Activated naive CD8-positive, alpha-beta T cell treated with anti-CD3 and anti-CD28 coated beads for 36 hours (primary cell): ENCODE measurements around the gene GAB3. TPM values are rescaled to one million over a fixed set of nuclear protein-coding genes. Genes with fewer than 3 reads are reported as not detected.
"Not testable (repeated sequence)": the region's sequence is repeated elsewhere in the genome, so short reads cannot be mapped to it uniquely, and the experiment has no call there.

Experiments
- DNase-seq: peaks from one replicate; pipeline ENCODE4 v3.0.0; 2021
- H3K27ac Mint-ChIP-seq: one replicate; pipeline ENCODE4 v1.8.0; 2022; ENCODE audit warnings: mild to moderate bottlenecking, moderate library complexity, mixed read lengths
- H3K27me3 Mint-ChIP-seq: one replicate; pipeline ENCODE4 v1.8.0; 2022; ENCODE audit warnings: mild to moderate bottlenecking, mixed read lengths
- H3K36me3 Mint-ChIP-seq: one replicate; pipeline ENCODE4 v1.8.0; 2021; ENCODE audit warnings: mild to moderate bottlenecking, mixed read lengths
- H3K4me1 Mint-ChIP-seq: one replicate; pipeline ENCODE4 v1.8.0; 2021; ENCODE audit warnings: mixed read lengths
- H3K4me3 Mint-ChIP-seq: one replicate; pipeline ENCODE4 v1.8.0; 2022; ENCODE audit warnings: mild to moderate bottlenecking, moderate library complexity, mixed read lengths
- H3K9me3 Mint-ChIP-seq: one replicate; pipeline ENCODE4 v1.8.0; 2022; ENCODE audit warnings: mixed read lengths
- total RNA-seq, 2 experiments: library from RNA; stranded (reverse); gene quantifications; one replicate each; pipeline ENCODE4 v1.2.3, GENCODE V29; 2021

GAB3 gene
- total RNA-seq, 2 experiments from 2014 or later = 2.5 to 3.4 TPM

DNA sequence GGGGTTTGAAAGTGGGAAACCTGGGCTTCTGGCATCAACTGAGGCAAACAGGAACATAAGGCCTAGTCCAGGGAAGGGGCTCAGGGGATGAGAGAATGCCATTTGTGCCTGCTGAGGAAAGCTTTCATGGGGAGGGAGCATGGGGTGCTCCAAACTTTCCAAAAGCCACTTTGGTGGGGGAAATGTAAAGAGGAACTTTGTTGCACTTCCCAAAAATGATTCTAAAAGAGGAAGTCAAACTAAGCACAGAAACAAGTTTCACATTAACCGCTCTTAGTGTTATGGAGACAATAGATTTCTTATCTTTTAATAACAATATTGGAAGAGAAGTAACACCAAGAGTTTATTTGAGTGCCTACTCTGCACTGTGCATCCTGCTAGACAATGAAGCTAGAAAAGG, 32.3 kb downstream of the GAB3 start:
- Mint-ChIP-seq H3K4me3 (no peak overlapping the region), H3K9me3 (no peaks in the 10 kb centered on the region), H3K4me1 (peaks cover 24% of the 10 kb centered on the region), H3K36me3 (peaks cover 1% of the 10 kb centered on the region), H3K27me3 (no peaks in the 10 kb centered on the region), H3K27ac (peak overlapping the region; percentile 87)
- no peak for DNase-seq

DNA sequence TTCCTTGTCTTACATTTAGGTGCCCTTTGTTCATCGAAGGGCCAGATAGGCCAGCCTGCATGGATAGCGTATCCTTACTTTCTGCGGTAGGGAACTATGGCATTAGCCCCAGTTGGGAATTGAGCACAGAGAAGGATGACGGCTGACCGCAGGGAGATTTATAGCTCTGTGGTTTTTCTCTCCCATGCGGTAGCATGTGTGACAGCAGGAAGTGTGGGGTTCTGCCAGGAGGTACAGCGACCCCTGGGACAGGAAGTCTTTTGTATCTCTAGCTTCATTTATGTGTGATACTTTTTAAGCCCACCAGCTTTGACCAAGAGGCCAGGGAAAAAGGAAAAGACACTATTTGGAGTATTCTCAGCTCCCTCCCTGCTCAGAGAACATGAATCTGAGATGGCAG, 33.1 kb downstream of the GAB3 start:
- H3K4me3 Mint-ChIP-seq = no peak overlapping the region

DNA sequence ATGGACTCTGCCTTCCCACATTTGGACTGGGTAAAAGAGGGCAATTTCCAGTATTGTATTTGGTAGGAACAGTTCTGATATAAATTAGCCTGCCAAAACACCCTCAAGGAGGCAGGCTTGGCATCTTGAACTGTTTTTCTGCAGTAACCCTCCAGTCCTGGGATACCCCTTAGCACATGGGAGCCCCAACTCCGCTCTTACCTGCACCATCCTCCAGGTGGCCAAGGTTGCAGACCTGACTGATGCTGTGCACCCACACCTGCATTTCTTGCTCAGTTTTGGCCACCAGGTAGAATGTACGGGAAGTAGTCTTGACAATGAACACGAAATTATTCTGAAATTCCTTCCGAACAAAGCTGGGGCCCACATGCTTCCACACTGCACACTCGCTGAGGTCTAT, 35.1 kb downstream of the GAB3 start:
- Mint-ChIP-seq H3K27ac (no peak overlapping the region), H3K36me3 (peaks cover 10% of the 10 kb centered on the region), H3K27me3 (no peaks in the 10 kb centered on the region), H3K4me1 (peaks cover 39% of the 10 kb centered on the region), H3K4me3 (no peak overlapping the region), H3K9me3 (no peaks in the 10 kb centered on the region)
- DNase-seq = no peak

More for the DNA sequence above, 33.1 kb downstream of the GAB3 start:
- no peak for DNase-seq
- Mint-ChIP-seq H3K36me3 (peaks cover 1% of the 10 kb centered on the region), H3K9me3 (no peaks in the 10 kb centered on the region), H3K27me3 (no peaks in the 10 kb centered on the region), H3K27ac (peak overlapping the region; percentile 87), H3K4me1 (peaks cover 28% of the 10 kb centered on the region)

DNA sequence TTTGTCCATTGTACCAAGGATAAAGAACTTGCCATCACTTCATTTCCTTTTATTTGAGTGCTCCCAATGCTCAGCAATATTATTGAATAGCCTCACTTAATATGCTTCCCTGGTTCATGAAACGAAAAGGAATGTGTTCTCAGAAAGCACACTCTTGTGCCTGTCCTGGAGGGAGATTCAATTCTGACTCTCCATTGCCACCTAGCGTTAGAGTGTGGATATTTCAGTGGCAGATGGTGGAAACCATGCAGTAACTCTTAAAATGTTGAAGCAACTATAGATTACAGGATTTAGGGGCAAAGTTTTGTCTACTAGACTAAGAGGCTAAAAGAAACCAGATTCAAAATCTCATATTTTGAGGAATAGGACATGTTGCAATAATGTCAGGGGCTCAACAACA, 36.0 kb downstream of the GAB3 start:
- no peak overlapping the region for H3K27ac Mint-ChIP-seq
- peaks cover 11% of the 10 kb centered on the region for H3K36me3 Mint-ChIP-seq
- H3K4me1 Mint-ChIP-seq = peaks cover 40% of the 10 kb centered on the region
- no peaks in the 10 kb centered on the region for H3K27me3 Mint-ChIP-seq
- no peak overlapping the region for H3K4me3 Mint-ChIP-seq
- H3K9me3 Mint-ChIP-seq = no peaks in the 10 kb centered on the region
- no peak for DNase-seq

DNA sequence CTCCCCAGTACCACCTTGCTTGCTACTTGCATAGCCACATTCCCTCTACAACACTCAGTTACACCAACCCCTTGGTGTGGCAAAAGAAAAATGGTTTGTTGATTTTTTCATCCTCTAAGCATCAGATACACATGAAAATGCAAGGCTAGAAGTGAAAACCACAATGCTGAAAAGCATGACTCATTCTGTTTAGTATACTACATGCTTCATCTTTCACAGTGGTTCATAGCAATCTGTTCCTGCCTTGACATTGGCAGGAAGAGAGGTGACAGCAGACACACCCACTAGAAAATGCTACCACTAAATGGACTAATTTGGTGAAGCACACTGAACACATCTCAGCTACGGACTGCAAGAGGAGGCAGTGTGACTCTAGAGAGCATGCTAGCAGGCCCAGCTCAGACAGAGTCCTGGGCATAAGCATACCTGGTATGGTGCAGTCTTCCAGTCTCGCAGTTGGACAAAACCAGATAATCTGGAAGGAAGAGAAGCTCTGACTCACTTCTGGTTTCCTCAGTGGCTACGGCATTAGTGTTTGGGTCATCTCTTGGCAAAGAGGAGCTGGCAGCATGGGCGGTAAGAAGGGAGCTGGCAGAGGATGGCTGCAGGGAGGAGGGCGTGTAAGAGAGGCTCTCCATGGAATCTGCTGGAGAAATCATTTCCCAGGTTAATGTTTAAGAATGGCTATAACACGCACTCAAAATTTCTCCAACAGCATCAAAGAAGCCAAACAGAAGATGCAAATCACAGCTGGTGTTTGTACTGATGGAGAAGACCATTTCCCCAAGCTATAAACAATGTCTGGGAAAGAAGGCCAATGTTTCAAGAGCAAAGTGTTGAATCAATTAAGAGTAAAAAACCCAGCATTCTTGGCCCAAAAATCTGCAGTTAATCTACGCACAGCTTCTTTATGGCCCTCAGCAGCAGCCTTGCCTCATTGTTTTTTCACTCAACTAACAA, 37.8 kb downstream of the GAB3 start:
- H3K4me3 Mint-ChIP-seq = no peak overlapping the region

DNA sequence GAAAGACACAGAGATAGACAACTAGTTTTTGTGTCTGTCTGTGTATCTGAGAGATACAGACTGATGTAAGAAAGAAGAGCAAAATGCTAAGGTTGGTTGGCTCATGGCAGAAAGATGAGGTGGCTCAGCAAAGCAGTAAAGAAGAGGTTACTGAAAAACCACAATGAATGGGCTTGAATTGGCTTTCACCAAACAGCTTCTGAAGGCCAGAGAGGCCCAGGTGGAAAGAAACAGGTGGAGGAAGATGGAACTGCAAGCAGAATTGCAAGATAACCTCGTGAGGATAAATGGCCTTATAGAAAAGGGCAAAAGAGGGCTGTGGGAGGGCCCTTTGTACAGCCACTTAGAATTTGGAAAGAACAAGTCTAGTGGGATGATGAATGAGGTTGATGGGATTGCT, 39.6 kb downstream of the GAB3 start:
- H3K9me3 Mint-ChIP-seq = no peaks in the 10 kb centered on the region
- DNase-seq = no peak
- H3K27me3 Mint-ChIP-seq = no peaks in the 10 kb centered on the region
- H3K36me3 Mint-ChIP-seq = peaks cover 10% of the 10 kb centered on the region
- peaks cover 18% of the 10 kb centered on the region for H3K4me1 Mint-ChIP-seq
- no peak overlapping the region for H3K4me3 Mint-ChIP-seq
- H3K27ac Mint-ChIP-seq = peak overlapping the region; percentile 27

More for the DNA sequence above, 37.8 kb downstream of the GAB3 start:
- Mint-ChIP-seq H3K4me1 (peaks cover 26% of the 10 kb centered on the region), H3K36me3 (peaks cover 11% of the 10 kb centered on the region), H3K9me3 (no peaks in the 10 kb centered on the region), H3K27me3 (no peaks in the 10 kb centered on the region), H3K27ac (no peak overlapping the region)
- no peak for DNase-seq

DNA sequence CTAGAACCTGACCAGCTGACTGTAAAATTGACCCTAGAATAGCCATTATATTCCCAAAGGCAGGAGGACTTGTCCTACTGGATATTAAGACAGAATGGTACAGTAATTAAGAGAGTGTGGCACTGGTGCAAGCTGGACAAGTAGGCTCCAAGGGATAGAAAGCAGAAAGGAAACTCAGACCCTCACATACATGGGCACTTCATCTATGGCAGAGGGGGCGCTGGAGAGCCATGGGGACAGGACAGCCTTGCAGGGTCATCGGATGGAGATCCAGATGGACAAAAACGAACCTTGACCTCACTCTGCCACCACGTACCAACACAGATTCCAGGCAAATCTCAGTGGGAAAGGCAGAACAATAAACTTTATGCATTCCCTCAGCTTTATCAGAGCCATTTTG, 40.6 kb downstream of the GAB3 start:
- no peak for DNase-seq
- Mint-ChIP-seq H3K4me3 (no peak overlapping the region), H3K27me3 (no peaks in the 10 kb centered on the region), H3K36me3 (peaks cover 10% of the 10 kb centered on the region), H3K4me1 (peaks cover 18% of the 10 kb centered on the region), H3K27ac (no peak overlapping the region), H3K9me3 (no peaks in the 10 kb centered on the region)

DNA sequence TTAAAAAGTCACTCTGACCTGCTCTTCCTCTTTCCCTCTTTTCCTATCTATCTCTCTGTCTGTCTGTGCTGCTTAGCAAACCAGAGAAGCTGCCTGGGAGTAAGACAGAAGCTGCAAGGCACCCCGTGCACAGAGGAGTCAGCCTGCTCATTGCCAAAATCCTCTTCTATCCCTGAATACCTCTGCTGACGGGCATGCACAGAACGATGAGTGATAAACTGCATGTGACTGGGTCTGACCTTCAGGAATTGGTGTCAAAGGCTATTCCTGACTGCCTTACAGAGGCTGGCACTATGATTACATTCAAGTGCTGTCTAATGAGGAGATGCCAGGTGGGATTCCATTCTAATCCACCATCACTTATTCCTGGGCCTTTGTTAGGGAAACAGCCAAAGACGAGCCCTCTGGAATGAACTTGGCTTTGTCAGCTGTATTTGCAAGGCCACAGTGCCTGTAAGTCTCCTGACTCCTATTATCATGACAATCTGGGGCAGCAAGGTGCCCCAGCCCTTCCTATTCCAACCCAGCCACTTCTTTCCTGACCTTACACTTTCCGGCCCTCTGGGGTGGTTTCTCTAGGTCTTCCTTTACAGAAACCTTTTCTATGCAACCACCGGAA, 52.1 kb downstream of the GAB3 start:
- no peak overlapping the region for H3K27ac Mint-ChIP-seq
- H3K27me3 Mint-ChIP-seq = no peaks in the 10 kb centered on the region
- no peaks in the 10 kb centered on the region for H3K9me3 Mint-ChIP-seq
- H3K4me3 Mint-ChIP-seq = no peak overlapping the region
- H3K36me3 Mint-ChIP-seq = peaks cover 8% of the 10 kb centered on the region
- no peak for DNase-seq
- peaks cover 3% of the 10 kb centered on the region for H3K4me1 Mint-ChIP-seq

DNA sequence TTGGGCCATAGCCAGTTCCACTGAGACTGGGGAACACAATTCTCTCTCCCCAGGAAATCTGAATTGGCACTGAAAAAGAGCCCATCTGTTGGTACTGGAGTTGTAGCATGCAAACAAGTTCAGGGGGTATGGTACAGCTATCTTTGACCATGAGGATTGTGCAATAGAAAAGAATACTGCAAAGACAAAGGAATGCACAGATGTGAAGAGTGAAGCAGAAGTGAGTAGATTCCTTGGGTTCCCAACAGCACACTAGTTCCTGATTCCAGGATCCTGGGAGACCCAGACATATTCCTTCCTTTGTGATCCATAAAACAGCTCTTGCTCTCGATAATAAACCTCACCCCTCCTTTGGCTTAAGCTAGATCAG, 54.2 kb downstream of the GAB3 start:
- Mint-ChIP-seq H3K27ac (no peak overlapping the region), H3K4me3 (no peak overlapping the region), H3K9me3 (no peaks in the 10 kb centered on the region), H3K36me3 (peaks cover 7% of the 10 kb centered on the region), H3K27me3 (no peaks in the 10 kb centered on the region), H3K4me1 (peaks cover 10% of the 10 kb centered on the region)
- DNase-seq = no peak

DNA sequence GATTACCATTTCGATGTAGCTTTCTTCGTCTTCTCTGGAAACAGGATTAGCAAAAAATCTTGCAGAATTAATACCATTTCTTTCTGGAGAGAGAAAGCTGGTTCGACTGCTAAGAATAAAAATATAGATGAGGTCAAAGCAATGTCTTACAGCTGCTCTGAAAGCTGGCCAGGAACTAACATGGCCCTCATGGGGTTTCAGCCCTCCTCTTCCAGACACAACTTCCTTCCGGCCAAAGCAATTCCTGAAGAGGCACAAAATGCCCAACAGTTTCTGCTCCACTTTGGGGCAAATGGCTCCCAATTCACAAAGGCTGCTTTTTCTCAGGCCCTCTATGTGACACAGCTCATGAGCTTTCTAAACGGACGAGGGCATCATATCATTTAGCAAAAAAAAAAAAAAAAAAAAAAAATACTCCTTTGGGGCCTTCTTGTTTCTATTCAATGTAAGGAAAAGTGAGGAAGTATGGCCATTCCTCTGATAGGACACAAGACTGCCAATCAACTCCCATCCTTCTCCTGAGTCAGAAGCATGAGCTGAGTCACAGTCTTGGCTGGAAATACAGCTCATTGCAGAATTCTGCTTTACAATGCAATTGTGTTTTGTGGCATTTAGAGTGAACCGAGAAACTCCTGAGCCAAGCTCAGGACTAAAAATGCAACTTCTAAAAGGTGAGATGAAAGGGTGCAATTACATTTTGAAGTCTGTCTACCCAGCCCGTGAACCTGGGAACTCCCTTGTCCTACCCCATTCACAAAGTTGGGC, 54.8 kb downstream of the GAB3 start:
- Mint-ChIP-seq H3K27ac (no peak overlapping the region), H3K36me3 (peaks cover 7% of the 10 kb centered on the region)
- DNase-seq = no peak

DNA sequence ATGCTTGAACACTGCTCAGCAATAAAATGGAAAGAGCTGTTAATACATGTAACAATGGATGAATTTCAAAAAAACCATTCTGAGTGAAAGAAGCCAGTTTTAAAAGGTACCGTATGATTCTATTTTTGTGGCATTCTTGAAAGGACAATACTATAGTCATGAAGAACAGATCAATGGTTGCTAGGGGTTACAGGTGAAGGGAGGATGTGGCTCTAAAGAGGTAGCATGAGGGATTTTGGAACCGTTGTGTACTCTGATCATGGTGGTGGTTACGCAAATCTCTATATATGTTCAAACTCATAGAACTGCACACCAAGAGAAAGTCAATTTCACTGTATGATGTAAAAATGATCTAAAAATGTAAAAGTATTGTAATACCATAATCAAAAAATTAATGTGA, 57.5 kb downstream of the GAB3 start:
- Mint-ChIP-seq H3K9me3 (no peaks in the 10 kb centered on the region), H3K27ac (no peak overlapping the region), H3K4me1 (peaks cover 10% of the 10 kb centered on the region), H3K27me3 (no peaks in the 10 kb centered on the region), H3K4me3 (no peak overlapping the region), H3K36me3 (peaks cover 6% of the 10 kb centered on the region)
- no peak for DNase-seq

More for the DNA sequence above, 54.8 kb downstream of the GAB3 start:
- Mint-ChIP-seq H3K4me3 (no peak overlapping the region), H3K27me3 (no peaks in the 10 kb centered on the region), H3K9me3 (no peaks in the 10 kb centered on the region), H3K4me1 (peaks cover 10% of the 10 kb centered on the region)

DNA sequence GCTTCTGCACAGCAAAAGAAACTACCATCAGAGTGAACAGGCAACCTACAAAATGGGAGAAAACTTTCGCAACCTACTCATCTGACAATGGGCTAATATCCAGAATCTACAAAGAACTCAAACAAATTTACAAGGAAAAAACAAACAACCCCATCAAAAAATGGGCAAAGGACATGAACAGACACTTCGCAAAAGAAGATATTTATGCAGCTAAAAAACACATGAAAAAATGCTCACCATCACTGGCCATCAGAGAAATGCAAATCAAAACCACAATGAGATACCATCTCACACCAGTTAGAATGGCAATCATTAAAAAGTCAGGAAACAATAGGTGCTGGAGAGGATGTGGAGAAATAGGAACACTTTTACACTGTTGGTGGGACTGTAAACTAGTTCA, 60.4 kb downstream of the GAB3 start:
- not testable (repeated sequence) for DNase-seq, H3K4me1 Mint-ChIP-seq

DNA sequence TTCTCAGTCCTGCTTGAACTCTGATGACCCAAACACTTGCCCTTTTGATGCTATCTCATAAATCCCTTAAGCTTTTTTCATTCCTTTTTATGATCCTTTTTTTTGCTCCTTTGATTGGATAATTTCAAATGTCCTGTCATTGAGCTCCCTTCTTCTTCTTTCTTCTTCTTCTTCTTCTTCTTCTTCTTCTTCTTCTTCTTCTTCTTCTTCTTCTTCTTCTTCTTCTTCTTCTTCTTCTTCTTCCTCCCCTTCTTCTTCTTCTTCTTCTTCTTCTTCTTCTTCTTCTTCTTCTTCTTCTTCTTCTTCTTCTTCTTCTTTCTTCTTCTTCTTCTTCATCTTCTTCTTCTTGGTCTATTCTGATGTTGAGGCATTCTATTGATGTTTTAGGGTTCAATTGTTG, 78.8 kb downstream of the GAB3 start:
- not testable (repeated sequence) for DNase-seq, H3K27ac Mint-ChIP-seq, H3K36me3 Mint-ChIP-seq, H3K4me1 Mint-ChIP-seq, H3K27me3 Mint-ChIP-seq, H3K4me3 Mint-ChIP-seq
- peaks cover 12% of the 10 kb centered on the region for H3K9me3 Mint-ChIP-seq

More for the DNA sequence above, 60.4 kb downstream of the GAB3 start:
- not testable (repeated sequence) for H3K9me3 Mint-ChIP-seq, H3K36me3 Mint-ChIP-seq, H3K4me3 Mint-ChIP-seq, H3K27me3 Mint-ChIP-seq, H3K27ac Mint-ChIP-seq

DNA sequence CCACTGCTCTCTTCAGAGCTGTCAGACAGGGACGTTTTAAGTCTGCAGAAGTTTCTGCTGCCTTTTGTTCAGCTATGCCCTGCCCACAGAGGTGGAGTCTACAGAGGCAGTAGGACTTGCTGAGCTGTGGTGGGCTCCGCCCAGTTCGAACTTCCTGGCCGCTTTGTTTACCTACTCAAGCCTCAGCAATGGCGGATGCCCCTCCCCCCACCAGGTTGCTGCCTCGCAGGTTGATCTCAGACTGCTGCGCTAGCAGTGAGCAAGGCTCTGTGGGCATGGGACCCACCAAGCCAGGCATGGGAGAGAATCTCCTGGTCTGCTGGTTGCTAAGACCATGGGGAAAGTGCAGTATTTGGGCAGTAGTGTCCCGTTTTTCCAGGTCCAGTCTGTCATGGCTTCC, 80.0 kb downstream of the GAB3 start:
- not testable (repeated sequence) for H3K4me3 Mint-ChIP-seq, DNase-seq, H3K4me1 Mint-ChIP-seq, H3K27ac Mint-ChIP-seq, H3K36me3 Mint-ChIP-seq, H3K27me3 Mint-ChIP-seq
- peaks cover 12% of the 10 kb centered on the region for H3K9me3 Mint-ChIP-seq

DNA sequence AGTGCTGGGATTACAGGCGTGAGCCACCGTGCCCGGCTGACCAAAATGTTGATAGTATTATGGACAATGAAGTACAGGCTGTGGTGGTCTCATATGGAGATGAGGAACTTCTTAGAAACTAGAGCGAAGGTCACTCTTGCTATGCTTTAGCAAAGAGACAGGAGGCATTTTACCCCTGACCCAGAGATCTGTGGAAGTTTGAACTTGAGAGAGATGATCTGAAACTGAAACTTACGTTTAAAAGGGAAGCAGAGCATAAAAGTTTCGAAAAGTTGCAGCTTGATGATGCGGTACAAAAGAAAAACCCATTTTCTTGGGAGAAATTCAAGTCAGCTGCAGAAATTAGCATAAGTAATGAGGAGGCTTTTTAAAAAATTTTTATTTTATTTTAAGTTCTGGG, 89.0 kb downstream of the GAB3 start:
- Mint-ChIP-seq H3K4me3 (no peak overlapping the region), H3K4me1 (no peaks in the 10 kb centered on the region), H3K27me3 (no peaks in the 10 kb centered on the region), H3K9me3 (peaks cover 2% of the 10 kb centered on the region), H3K36me3 (no peaks in the 10 kb centered on the region), H3K27ac (no peak overlapping the region)
- no peak for DNase-seq
